H1 (cell line): ENCODE measurements around the gene ETFB. TPM values are rescaled to one million over a fixed set of nuclear protein-coding genes. Genes with fewer than 3 reads are reported as not detected.

Experiments
- FOSL1 ChIP-seq: IDR thresholded peaks from 2 replicates; pipeline ENCODE4 v1.6.1; 2011; ENCODE audit warnings: mild to moderate bottlenecking, low read depth, low read length, moderate library complexity; ENCODE audit not compliant: insufficient read depth
- polyA plus RNA-seq, 7 experiments: library from polyadenylated mRNA; depleted of rRNA in 3 of 7; stranded (reverse) in 5 of 7; unstranded in 2 of 7; fragments of >200 nt in 5 of 7; fragments of 200-250 nt in 2 of 7; gene quantifications; 1 replicate in 5 of 7; 2 replicates in 1 of 7; 4 replicates in 1 of 7; pipeline versions ENCODE4 v1.2.1 to v1.2.3, GENCODE V29; 2011 to 2013; ENCODE audit warnings: missing spikeins in 2 of 7, mixed read lengths in 2 of 7
- total RNA-seq: library from RNA; stranded (reverse); fragmentation: NEBNext Ultra II Directional; extraction: Animal tissue kit (Norgen Biotek cat#: 25700); gene quantifications from 2 replicates; pipeline ENCODE4 v1.2.1, GENCODE V29; 2021
- TF ChIP-seq, protein P1 (sequence below), 3 experiments: IDR thresholded peaks; 1 replicate in 2 of 3; 2 replicates in 1 of 3; pipeline versions ENCODE4 v1.5.1 to v1.6.1; 2011; ENCODE audit warnings: low read length in 3 of 3, mild to moderate bottlenecking in 3 of 3, inconsistent platforms in 2 of 3, low read depth in 1 of 3, moderate library complexity in 1 of 3; ENCODE audit not compliant: insufficient read depth in 1 of 3; ENCODE audit errors: control extremely low read depth in 1 of 3

The ETFB gene
- total and polyA plus RNA-seq, 2 of the 8 experiments (the other 6 are each of a cell fraction or from before 2014, with no cell fraction given): 40.0 to 66.5 TPM

DNA sequence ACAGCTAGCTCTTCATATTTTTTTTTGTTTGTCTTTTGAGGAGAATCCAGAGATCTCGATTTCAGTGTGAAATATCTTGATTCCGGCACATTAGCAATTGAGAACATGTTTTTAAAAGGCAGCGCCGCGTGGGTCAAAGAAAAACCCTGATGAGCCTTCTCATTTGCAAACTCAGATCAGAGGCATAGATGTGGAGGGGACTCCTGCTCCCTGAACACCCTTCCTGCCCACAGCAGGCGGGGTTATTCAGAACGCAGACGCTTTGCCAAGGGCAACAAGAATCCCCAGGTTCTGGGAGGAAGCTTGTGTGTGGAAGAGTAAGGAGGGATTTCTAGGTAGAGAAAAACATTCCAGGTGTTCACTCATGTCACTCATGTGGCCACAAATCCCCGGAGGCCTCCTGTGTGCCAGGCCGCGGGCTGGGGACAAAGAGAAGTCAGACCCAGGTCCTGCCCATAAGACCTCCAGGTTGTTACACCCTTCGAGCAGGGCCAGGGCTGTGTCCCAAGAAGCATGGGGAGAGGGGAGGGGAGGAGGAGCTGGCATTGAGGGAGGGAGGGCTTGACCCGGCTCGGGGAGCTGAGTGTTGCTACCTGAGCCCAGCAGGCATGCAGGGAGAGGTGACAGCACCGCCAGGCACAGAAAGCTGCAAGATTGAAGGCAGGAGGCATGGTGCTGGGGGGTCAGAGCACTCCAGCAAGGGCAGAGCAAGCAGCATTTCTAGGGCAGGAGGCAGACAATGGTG, 70.6 kb downstream of the ETFB start (continued):
- TF ChIP-seq, protein P1, sequence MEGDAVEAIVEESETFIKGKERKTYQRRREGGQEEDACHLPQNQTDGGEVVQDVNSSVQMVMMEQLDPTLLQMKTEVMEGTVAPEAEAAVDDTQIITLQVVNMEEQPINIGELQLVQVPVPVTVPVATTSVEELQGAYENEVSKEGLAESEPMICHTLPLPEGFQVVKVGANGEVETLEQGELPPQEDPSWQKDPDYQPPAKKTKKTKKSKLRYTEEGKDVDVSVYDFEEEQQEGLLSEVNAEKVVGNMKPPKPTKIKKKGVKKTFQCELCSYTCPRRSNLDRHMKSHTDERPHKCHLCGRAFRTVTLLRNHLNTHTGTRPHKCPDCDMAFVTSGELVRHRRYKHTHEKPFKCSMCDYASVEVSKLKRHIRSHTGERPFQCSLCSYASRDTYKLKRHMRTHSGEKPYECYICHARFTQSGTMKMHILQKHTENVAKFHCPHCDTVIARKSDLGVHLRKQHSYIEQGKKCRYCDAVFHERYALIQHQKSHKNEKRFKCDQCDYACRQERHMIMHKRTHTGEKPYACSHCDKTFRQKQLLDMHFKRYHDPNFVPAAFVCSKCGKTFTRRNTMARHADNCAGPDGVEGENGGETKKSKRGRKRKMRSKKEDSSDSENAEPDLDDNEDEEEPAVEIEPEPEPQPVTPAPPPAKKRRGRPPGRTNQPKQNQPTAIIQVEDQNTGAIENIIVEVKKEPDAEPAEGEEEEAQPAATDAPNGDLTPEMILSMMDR (IDR thresholded peaks at IDR 0.05; ENCODE audit: control extremely low read depth in 1 of 3, insufficient read depth in 1 of 3, low read depth in 1 of 3, low read length in 3 of 3): no peak
- TF ChIP-seq FOSL1: no peak

Other genes starting within 250 kb of the ETFB start
- gene SIGLEC9, start 241.5 kb downstream of the ETFB start, total RNA-seq: not detected in 2 replicates
- gene SIGLEC9, start 241.5 kb downstream of the ETFB start, polyA plus RNA-seq (2011; rRNA removed): 0.05 TPM in 1 of 2 replicates, not detected in the other
- gene SIGLEC7, start 224.1 kb downstream of the ETFB start, total RNA-seq: not detected in 2 replicates
- not detected in 2 replicates for gene SIGLEC7, start 224.1 kb downstream of the ETFB start, polyA plus RNA-seq (2011; rRNA removed)
- not detected in 2 replicates for gene CD33, start 141.3 kb downstream of the ETFB start, total RNA-seq
- gene CD33, start 141.3 kb downstream of the ETFB start, polyA plus RNA-seq (2011; rRNA removed): 0.06 and 0.11 TPM in 2 replicates
- gene SIGLECL1, start 115.3 kb downstream of the ETFB start, total RNA-seq: not detected in 2 replicates
- not detected in 2 replicates for gene SIGLECL1, start 115.3 kb downstream of the ETFB start, polyA plus RNA-seq (2011; rRNA removed)
- 31.8 and 34.1 TPM in 2 replicates for gene IGLON5, start 54.7 kb downstream of the ETFB start, total RNA-seq
- gene IGLON5, start 54.7 kb downstream of the ETFB start, polyA plus RNA-seq (2011; rRNA removed): 34.6 and 51.4 TPM in 2 replicates
- 10.2 and 10.3 TPM in 2 replicates for gene VSIG10L, start 24.2 kb downstream of the ETFB start, total RNA-seq
- 9.9 and 10.4 TPM in 2 replicates for gene VSIG10L, start 24.2 kb downstream of the ETFB start, polyA plus RNA-seq (2011; rRNA removed)
- 0.56 and 1.0 TPM in 2 replicates for gene CLDND2, start 2.6 kb upstream of the ETFB start, total RNA-seq
- 0.21 TPM in 1 of 2 replicates, not detected in the other for gene CLDND2, start 2.6 kb upstream of the ETFB start, polyA plus RNA-seq (2011; rRNA removed)
- not detected in 2 replicates for gene NKG7, start 6.3 kb upstream of the ETFB start, total RNA-seq
- gene NKG7, start 6.3 kb upstream of the ETFB start, polyA plus RNA-seq (2011; rRNA removed): not detected in 2 replicates
- not detected in 2 replicates for gene LIM2, start 21.6 kb upstream of the ETFB start, total RNA-seq
- 0.13 TPM in 1 of 2 replicates, not detected in the other for gene LIM2, start 21.6 kb upstream of the ETFB start, polyA plus RNA-seq (2011; rRNA removed)
- 1.7 and 2.4 TPM in 2 replicates for gene C19orf84, start 24.2 kb upstream of the ETFB start, total RNA-seq
- gene C19orf84, start 24.2 kb upstream of the ETFB start, polyA plus RNA-seq (2011; rRNA removed): 2.1 and 2.3 TPM in 2 replicates
- not detected in 2 replicates for gene SIGLEC10, start 51.3 kb upstream of the ETFB start, total RNA-seq
- 0.06 TPM in 1 of 2 replicates, not detected in the other for gene SIGLEC10, start 51.3 kb upstream of the ETFB start, polyA plus RNA-seq (2011; rRNA removed)
- not detected in 2 replicates for gene SIGLEC8, start 92.1 kb upstream of the ETFB start, total RNA-seq
- not detected in 2 replicates for gene SIGLEC8, start 92.1 kb upstream of the ETFB start, polyA plus RNA-seq (2011; rRNA removed)
- not detected in 2 replicates for gene CEACAM18, start 112.2 kb upstream of the ETFB start, total RNA-seq
- not detected in 2 replicates for gene CEACAM18, start 112.2 kb upstream of the ETFB start, polyA plus RNA-seq (2011; rRNA removed)
- gene SIGLEC12, start 135.4 kb upstream of the ETFB start, total RNA-seq: not detected in 2 replicates
- not detected in 2 replicates for gene SIGLEC12, start 135.4 kb upstream of the ETFB start, polyA plus RNA-seq (2011; rRNA removed)
- gene SIGLEC6, start 165.3 kb upstream of the ETFB start, total RNA-seq: not detected in 2 replicates
- 0.05 TPM in 1 of 2 replicates, not detected in the other for gene SIGLEC6, start 165.3 kb upstream of the ETFB start, polyA plus RNA-seq (2011; rRNA removed)
- gene ZNF175, start 204.9 kb upstream of the ETFB start, total RNA-seq: 11.0 and 11.1 TPM in 2 replicates
- gene ZNF175, start 204.9 kb upstream of the ETFB start, polyA plus RNA-seq (2011; rRNA removed): 1.5 and 1.7 TPM in 2 replicates